ENCODE results near the gene ITGA11.
A peak's percentile ranks its signal among the peaks of the same experiment; 100 is the strongest.
"Not testable (repeated sequence)": the region's sequence is repeated elsewhere in the genome, so short reads cannot be mapped to it uniquely, and the experiment has no call there.

ITGA11 gene

DNA sequence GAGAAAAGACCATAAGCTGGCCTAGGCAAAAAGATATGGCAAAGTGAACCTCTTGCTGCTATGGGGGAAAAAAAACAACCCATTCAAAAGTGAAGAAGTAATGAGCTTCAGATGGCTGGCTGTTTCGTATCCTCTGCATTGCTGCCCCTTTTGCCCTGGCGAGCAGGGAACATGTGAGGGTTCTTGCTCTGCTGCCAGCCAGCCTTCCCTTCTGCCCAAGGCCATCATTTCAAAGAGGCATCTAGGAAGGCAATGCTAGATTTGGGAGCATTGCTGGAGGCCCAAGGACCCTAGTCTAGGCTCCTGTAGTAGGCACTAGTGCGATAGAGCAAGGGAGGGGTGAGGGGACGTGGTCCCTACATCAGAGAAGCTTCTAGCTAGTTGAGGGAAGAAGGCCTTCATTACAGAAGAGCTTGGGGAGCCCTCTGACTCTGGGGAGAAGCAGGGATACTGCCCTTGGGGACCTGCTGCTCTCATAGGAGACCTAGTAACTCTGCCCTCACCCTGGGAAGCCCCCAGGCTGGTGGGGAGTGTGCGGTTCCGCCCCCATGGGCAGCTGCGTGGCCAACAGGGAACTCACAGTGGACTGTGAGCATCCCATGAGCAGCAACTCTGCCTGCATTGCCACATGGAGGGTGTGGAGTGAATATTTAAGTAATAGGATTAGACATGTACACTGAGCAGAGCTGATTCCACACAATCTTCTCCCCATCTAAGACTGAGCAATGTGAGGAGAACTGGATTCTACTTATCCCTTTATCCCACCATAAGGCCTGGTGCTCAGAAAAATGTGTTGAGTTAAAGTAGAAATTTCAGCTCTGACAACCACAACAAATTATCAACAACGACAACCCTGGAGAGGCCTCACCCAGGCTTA, 21.3 kb downstream of the ITGA11 start:
- no peak for DNase-seq

DNA sequence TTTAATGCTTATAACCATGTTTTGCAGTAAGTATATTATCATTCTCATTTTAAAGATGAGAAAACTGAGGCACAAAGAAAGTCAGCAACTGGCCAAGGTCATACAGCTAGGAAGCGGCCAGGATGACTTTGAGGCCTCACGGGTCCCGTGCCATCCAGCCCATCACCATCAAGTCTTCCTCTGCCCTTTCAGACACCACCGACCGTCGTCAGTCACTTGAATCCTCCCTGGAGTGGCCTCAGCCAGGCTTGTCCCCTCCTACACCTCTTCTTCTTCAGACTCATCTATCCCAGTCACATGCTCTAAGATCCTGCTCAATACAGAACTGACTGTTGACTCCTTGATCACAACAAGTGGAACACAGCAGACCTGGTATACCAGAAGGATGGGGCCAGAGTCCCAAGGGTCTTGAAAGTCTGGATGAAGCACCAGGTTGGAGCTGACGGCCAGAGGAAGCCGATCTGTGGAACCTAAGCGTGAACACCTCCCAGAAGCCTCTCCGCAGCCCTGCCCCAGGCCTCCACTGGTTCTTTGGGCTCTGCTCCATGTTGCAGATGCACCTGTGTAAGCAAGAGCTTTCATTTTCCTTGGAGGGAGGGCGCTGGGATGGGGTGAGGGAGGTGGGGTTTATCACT, 22.1 kb downstream of the ITGA11 start:
- no peak for DNase-seq

DNA sequence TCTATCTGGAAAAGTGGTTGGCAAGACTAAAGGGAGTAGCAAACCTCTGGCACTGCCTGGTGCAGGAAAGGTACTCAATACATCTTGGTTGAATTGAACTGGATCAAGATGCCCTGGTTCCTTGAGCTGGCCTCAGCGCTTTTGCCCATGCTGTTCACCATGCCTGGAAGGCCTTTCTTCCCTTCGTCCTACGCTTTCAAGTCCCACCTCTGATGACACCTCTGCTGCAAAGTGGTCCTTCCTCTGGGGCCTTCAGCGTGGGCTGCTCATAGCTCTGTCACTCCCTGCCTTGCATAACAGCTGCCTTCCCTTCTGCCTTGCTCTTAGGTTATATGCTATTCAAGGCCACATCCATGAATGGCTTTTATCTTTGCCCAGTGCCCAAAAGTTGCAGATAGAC, 23.0 kb downstream of the ITGA11 start:
- no peak for DNase-seq

DNA sequence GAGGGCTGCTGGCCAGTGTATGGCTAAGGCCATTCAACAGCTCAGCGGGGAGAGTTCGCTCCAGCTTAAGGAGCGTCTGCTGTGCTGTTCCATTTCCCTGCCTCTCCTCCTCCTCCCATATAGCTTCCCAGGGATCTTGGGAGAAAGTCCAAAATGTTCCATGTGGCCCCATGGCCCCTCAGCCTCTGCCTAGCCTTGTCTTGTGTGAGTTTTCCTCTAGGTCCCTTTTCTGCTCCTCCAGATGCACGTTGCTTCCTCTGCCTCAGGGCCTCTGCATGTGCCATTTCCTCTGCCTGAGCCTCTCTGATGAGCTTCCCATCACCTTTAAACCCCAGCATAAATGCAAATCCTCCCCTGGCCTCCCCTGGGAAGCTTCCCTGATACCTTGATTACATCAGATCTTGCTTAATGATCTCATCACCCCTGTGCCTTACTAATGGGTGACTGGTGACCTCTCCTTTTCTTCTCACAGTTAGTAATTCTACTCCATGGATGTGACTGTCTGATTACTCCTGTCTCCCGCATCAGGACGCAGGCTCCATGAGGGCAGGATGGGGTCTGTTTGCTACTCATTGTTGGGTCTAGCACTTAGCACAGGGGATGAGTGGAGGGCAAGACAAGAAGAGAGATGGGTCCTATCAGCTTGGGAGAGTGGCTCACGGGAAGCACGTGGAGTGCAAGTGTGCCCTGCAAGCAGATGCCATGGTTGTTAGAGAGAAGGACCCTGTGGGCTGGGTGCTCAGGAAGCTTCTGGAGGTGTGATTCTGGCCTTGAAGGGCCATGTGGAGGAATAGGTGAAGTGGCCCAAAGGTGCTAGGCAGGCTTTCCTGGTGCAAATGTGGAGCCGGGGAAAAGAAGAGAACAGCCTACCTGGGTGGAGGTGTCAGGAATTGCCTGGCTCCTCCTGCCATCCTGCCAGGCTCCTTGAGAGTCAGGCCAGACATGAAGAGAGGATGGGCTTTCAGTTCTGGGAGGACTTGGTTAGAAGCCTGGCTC, 23.8 kb downstream of the ITGA11 start:
- DNase-seq = no peak

DNA sequence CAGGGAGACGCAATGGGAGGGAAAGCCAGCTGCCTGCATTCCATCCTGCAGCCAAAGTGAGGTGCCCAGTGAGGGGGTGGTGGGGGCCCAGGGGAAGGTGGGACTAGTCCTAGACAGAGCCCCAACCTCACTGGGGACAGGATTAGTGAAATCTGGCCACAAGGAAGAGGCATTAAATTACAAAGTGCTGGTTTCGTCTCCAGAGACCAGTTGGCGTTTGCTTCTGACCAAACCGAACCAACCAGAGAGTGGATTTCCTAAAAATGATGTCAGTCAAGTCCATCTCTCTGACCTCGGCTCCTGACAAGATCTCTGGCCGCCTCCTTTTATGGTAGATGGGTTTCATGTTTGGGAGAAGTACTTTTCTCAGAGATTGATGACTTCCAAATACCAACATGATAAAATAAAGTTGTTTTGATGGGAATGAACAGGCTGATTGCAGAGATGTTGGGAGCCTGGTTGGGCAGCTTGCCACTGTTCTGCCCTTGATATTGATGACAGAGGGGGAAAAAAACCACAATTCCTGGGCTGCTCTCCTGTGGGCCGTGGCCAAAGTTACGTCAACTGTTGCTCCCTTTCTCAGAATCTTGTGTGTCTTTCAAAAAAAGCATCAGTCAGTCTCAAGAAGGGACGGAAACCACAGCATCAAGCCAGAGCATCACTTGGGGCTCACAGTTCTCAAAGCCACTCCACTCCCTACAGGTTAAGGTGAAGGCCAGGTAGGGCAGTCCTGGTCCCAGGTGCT, 24.6 kb downstream of the ITGA11 start:
- no peak for DNase-seq

DNA sequence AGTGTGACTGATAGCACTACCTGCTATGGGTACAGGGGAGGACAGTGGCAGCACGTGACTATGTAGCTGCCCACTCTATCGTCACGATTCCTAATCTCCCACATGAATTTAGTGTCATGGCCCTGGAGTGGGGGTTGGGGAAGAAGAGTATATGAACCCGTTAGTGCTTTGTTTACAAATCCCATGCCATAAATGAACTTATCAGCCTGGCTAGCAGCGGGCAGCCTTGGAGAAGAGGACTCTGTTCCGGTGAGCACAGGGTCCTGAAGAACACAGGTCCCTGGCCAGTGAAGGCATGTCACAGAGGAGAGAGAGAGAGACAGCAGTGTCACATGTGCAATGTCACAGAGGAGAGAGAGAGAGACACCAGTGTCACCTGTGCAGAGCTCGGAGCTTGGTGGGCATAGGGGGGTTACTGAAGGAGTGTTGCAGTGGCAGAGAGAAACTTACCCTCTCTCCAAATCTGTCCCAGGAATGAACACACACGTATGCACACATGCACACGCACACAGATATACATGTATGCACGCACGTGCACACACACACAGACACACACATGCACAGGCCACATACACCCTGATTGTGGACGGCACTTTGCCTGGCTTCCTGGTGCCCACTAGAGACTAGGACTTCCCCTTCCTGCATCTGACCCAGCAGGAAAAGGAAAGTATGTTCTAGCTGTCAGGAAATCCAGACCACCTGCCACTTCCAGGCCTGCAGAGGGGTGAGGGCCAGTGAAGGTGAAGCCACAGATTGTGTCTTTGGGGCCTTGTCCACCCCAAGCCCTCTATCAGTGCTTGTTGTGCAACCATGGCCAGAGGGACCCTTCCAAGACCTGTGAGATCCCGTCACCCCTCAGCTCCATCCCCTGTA, 26.3 kb downstream of the ITGA11 start:
- no peak for DNase-seq

DNA sequence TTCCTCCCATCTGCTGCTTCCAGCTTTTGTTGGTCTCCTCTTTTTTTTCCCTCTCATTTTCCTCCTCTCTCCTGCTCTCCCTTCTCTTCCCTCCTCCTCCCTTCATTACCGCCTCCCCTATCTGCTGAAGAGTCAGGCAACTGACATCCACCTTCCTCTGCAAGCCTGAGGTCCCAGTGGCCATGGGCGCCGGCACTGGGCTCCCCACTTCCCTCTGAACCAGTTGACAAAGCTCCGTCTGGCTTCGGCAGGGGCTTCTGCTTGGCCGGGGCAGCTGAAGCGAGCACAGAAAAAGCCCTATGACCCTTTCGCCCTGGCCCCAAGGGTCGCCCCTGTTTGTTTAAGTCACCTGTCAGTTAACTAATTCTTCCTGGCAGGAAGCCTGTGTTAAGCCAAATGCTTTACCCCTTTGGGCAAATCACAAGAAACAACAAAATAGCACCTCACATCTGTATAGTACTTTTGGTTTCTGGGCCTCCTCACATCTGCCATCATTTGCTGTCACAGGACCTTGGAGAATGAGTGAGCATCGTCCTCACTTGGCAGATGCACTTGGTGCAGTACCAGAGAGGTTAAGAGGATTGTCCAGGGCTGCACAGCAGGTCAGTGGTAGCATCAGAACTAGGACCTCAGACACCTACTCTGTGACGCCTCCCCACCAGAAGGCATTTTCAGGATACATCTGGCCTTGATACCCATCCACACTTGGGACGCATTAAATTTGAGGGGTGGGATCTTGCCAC, 27.7 kb downstream of the ITGA11 start:
- no peak for DNase-seq

DNA sequence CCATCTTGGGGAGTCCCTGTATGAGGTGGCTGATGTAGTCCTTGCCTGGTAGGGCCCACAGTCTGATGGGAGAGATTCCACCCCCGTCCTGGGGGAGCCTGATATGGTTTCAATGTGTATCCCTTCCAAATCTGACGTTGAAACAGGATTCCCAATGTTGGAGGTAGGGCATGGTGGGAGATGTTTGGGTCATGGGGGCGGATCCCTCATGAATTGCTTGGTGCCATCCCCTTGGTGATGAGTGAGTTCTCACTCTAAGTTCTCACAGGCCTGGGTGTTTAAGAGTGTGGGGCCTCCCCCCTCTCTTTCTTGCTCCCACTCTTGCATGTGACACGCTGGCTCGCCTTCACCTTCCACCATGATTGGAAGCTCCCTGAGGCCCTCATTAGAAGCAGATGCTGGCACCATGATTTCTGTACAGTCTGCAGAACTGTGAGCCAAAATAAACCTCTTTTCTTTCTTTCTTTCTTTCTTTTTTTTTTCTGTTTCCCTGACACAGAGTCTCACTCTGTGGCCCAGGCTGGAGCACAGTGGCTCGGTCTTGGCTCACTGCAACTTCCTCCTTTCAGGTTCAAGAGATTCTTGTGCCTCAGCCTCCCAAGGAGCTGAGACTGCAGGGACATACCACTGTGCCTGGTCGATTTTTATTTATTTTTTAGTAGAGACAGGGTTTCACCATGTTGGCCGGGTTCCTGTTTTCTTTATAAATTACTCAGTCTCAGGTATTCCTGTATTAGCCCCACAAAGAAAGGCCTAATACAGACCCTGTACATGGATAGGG, 28.6 kb downstream of the ITGA11 start:
- DNase-seq = no peak

DNA sequence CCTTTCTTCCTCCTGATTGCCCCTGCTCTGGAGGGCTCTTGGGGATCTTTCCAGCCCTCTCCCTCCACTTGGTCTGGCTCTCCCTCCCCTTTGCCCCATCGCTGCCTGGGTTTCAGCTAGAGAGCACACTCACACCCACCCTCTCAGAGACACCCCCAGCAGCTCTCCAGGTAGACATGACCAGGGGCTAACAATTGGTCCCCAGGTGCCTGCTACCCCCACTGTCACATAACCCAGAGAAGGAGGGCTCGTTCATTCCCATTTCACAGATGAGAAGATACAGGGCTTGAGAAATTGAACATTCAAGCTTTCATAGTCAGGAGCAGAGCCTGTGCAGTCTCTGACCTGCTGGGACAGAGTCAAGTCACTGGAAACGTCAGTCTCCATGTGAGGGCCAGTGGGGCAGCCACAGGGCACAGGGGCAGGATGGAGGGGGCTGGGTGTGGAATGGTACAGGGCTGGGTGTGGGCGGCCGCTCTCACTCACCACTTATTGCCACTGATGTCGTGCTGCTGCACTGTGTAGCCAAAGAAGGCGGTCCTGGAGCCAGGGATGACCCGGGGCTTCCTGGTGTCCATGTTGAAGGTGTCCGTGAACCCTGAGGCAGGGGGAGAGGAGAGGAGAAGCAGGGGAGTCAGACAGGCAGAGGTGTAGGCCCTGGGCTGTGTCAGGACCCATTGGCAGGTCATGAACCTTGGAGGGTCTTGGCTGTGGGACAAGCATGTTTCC, 29.4 kb downstream of the ITGA11 start:
- no peak for DNase-seq

DNA sequence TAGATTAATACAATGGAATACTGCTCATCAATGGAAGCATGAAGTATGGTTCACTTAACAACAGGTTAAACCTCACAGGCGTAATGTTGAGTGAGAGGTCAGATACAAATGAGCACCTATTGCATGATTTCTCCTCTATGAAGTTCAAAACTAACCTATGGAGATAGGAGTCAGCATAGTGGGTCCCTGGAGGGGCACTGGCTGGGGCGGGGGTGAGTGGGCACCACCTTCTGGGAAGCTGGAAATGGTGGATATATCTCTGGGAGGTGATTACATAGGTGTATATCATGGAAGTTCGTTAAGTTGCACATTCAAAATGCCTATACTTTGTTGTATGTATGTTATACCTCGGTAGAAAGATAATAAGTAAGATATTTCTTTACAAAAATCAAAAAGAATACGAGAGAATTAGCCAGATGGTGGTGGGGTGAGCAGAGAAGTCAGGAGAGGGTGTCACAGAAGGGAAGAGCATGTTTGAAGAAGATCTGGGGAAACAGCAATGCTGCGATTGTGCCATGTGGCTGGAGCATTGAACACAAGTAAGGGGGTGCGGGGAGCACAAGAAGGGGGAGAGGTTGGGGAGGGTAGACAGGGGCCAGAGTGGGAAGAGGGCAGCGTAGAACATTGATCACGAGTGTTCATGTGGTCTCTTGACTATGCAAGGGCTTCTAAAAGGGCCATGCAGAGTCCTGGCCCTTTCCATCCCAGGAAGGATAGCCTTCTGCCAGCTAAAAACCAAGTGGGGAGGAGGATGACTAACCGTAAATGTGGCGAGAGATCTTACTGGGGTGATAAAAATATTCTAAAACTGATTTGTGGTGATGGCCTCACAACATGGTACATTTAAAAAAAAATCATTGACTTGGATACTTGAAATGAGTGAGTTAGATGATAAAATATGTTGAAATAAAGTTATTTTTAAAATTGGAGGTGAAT, 30.2 kb downstream of the ITGA11 start:
- no peak for DNase-seq

DNA sequence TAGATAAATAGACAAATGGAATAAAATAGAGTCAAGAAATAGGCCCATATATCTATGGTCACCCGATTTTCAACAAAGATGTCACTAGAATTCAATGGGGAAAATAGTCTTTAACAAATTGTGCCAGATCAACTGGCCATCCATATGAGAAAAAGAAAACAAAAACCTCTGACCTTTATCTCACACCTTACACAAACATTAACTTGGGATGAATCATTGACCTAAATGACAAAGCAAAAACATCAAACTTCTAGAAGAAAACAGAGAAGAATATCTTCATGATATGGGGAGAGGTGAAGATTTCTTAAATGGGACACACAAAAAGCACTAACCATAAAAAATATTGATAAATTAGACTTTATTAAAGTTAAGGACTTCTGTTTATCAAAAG, 31.9 kb downstream of the ITGA11 start:
- DNase-seq = peak; percentile 7

DNA sequence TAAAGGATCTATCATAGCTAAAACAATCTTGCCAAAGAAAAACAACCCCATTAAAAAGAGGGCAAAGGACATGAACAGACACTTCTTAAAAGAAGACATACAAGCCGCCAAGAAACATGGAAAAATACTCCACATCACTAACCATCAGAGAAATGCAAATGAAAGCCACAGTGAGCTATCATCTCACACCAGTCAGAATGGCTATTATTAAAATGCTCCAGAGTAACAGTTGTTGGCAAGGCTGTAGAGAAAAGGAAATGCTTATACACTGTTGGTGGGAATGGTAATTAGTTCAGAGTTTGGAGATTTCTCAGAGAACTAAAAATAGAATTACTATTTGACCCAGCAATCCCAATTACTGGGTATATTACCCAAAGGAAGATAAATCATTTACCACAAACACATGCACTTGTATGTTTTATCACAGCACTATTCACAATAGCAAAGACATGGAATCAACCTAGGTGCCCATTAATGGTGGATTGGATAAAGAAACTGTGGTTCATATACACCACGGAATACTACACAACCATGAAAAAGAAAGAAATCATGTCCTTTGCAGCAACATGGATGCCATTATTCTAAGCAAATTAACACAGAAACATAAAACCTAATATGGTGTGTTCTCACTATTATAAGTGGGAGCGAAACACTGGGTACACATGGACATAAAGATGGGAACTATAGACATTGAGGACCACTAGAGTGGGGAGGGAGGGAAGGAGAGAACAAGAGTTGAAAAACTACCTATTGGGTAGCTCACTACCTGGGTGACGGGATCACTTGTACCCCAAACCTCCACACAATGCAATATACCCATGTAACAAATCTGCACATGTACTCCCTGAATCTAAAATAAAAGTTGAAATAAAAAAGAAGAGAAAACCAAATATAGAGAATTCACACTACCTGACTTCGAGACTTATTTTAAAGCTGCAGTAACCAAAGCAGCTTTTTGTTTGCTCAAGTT, 32.6 kb downstream of the ITGA11 start:
- DNase-seq = no peak

DNA sequence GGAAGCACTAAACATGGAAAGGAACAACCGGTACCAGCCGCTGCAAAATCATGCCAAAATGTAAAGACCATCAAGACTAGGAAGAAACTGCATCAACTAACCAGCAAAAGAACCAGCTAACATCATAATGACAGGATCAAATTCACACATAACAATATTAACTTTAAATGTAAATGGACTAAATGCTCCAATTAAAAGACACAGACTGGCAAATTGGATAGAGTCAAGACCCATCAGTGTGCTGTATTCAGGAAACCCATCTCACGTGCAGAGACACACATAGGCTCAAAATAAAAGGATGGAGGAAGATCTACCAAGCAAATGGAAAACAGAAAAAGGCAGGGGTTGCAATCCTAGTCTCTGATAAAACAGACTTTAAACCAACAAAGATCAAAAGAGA, 34.0 kb downstream of the ITGA11 start:
- DNase-seq = not testable (repeated sequence)

DNA sequence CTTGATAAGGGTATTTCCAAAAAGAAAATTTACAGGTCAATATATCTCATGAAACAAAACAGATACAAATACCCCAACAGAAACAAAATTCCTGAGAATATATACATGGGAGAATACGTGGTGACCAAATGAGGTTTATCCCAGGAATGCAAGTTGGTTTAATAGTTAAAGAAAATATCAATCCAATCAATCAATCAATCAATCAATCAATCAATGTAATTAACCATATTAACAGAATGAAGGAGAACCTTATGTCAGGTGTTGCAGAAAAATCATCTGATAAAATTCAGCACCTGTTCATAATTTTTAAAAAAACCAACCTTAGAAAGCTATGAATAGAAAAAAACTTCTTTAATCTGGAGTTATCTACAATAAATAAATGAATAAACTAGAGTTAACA, 35.9 kb downstream of the ITGA11 start:
- DNase-seq = no peak

DNA sequence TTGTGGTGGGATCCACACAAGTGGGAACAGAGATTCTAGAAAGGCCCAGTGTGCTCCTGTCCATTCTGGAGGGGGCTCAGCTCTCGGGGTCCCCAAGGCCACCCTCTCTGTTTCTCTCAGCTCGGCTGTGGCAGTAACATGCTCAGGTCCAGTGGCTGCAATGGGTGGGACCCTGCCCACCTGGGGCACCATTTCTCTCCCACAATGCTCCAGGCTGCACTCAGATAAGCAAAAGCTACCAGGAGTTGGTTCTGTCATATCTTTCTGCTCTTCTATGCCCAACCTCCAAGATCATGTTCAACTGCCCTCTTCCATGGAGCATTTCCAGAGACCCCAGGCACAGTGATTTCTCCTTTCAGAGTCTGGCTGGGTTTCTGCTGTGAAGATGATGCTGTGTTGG, 40.8 kb downstream of the ITGA11 start:
- no peak for DNase-seq

DNA sequence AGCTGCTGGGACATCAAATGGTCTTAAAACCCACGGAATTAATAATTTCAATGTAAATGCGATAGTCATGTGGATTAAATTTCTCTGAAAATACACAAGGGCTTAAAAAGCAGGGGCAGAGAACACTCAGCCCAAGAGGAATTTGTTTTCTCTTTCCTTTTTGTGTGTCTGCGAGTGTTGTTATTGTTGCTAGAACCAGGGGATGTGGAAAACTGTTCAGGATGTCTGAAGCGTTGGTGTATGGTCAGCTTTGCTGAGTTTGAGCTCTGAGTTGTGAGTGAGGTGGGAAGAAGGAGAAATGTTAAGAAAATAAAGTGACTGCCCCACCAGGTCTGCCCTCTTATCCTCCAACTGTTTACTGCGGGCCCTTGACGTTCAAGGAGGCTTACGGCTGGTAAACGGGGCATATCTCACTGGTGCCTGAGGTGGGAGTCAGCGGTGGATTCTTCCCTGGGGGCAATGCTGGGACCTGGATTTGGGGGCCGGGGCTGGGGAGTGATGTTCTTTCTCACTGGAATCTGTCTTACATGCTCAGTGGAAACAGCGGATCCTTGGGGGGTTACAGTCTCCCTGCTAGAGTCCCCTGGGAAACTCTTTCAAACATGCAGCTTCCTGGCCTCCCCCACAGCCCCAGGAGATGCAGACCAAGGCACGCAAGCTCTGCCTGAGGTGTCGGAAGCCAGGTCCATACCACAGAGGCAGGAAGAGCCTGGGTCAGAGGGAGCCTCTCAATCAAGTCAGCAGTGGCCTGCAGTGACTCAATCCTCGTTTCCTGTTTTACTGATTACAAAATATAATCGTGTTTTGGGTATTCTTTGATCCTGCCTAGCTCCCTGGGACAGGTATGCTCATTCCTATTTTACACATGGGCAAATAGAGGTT, 41.8 kb downstream of the ITGA11 start:
- peak; percentile 79 for DNase-seq

Data from activated CD4-positive, alpha-beta T cell treated with anti-CD3 and anti-CD28 coated beads, Interleukin-2, amount 50 U/mL, for 16 hours (primary cell).